Suprapubic skin (tissue), 4 donors: ENCODE measurements around the gene SLC49A3. TPM values are rescaled to one million over a fixed set of nuclear protein-coding genes. Genes with fewer than 3 reads are reported as not detected.

Experiments used
- DNase-seq, 2 donors: peaks; one replicate each; pipeline ENCODE4 v3.0.0-alpha.2; 2019; ENCODE audit warnings: low spot score in 2 of 2
- H3K27ac ChIP-seq: fragments of 200-600 bp; sonication (generic); one replicate; pipeline ENCODE4 v1.5.1; 2019
- H3K27me3 ChIP-seq: fragments of 200-600 bp; sonication (generic); one replicate; pipeline ENCODE4 v1.5.1; 2019
- H3K36me3 ChIP-seq: fragments of 200-600 bp; sonication (generic); one replicate; pipeline ENCODE4 v1.5.1; 2019
- H3K4me1 ChIP-seq: fragments of 200-600 bp; sonication (generic); one replicate; pipeline ENCODE4 v1.5.1; 2019
- H3K4me3 ChIP-seq: fragments of 200-600 bp; sonication (generic); one replicate; pipeline ENCODE4 v1.5.1; 2019; ENCODE audit warnings: mild to moderate bottlenecking
- H3K9me3 ChIP-seq: fragments of 200-600 bp; sonication (generic); one replicate; pipeline ENCODE4 v1.5.1; 2019
- EP300 ChIP-seq: sonication (generic); formaldehyde crosslinking; IDR thresholded peaks from one replicate; pipeline ENCODE4 v1.6.1; 2017; ENCODE audit warnings: antibody characterized with exemption
- POLR2A ChIP-seq, 2 donors: fragments of 450-650 bp; IDR thresholded peaks; one replicate each; pipeline ENCODE4 v1.6.1; 2017; ENCODE audit warnings: antibody characterized with exemption in 2 of 2, mild to moderate bottlenecking in 2 of 2, moderate library complexity in 2 of 2
- POLR2AphosphoS5 ChIP-seq, 3 donors: sonication (generic); formaldehyde crosslinking; IDR thresholded peaks; one replicate each; pipeline ENCODE4 v1.6.1; 2017; ENCODE audit warnings: antibody characterized with exemption in 3 of 3
- WGBS: methylation state at CpG from one replicate; pipeline ENCODE4 v1.1.5; 2018; 5-methylcytosine and 5-hydroxymethylcytosine counted together
- total RNA-seq, 4 donors: library from RNA; depleted of rRNA; stranded (reverse); fragments of >200 nt; gene quantifications; one replicate each; pipeline ENCODE4 v1.1.0, GENCODE V29; 2016
- TF ChIP-seq, protein P1 (sequence below), 2 donors: fragments of 200-600 bp in 1 of 2; fragments of 450-650 bp in 1 of 2; sonication (generic) in 1 of 2; IDR thresholded peaks; one replicate each; pipeline ENCODE4 v1.5.1; 2016 to 2019; ENCODE audit warnings: antibody characterized with exemption in 2 of 2, mild to moderate bottlenecking in 1 of 2, moderate library complexity in 1 of 2

SLC49A3 gene
- total RNA-seq, 4 donors from 2014 or later = 8.9 to 21.1 (median 17.4) TPM

DNA sequence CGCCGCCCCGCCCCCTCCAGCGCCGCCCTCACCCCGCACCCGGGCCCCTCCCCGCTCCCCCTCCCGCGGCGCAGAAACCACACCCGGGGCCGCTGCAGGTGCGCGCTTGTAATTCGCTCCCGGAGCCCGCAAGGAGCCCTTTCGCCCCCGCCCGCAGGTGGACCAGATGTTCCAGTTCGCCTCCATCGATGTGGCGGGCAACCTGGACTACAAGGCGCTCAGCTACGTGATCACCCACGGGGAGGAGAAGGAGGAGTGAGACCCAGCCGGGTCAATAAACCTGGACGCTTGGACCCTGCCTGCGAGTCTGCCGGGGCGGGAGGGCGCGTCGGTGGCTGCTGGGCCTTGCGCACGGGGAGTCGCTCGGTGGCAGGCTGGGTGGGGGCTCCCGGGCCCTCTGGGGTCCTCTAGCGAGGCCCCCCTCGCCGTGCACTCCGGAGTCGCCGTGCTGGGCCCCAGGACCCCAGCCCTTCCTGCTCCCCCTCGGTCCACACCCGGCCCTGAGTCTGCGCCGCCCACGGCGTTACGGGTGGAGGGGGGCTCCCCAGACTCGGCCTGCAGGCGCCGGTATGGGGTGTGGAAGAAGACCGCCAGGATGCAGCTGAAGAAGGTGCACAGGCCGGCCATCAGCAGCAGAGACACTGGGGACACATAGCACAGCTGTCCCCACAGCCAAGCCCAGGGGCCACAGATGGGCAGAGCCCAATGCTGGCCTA is 7.1 kb downstream of the SLC49A3 start:
- no peaks in the 10 kb centered on the region for H3K9me3 ChIP-seq
- no peaks in the 10 kb centered on the region for H3K36me3 ChIP-seq
- peak; percentile 79 to 82 for DNase-seq
- H3K27ac ChIP-seq = no peak overlapping the region
- H3K27me3 ChIP-seq = no peaks in the 10 kb centered on the region
- H3K4me3 ChIP-seq = peak overlapping the region; percentile 60
- WGBS = 53% methylated on average over 14 of the region's 58 CpGs
- peaks cover 67% of the 10 kb centered on the region for H3K4me1 ChIP-seq
- TF ChIP-seq POLR2AphosphoS5 (IDR thresholded peaks at IDR 0.05) = no peak
- no peak for TF ChIP-seq EP300
- TF ChIP-seq, protein P1, sequence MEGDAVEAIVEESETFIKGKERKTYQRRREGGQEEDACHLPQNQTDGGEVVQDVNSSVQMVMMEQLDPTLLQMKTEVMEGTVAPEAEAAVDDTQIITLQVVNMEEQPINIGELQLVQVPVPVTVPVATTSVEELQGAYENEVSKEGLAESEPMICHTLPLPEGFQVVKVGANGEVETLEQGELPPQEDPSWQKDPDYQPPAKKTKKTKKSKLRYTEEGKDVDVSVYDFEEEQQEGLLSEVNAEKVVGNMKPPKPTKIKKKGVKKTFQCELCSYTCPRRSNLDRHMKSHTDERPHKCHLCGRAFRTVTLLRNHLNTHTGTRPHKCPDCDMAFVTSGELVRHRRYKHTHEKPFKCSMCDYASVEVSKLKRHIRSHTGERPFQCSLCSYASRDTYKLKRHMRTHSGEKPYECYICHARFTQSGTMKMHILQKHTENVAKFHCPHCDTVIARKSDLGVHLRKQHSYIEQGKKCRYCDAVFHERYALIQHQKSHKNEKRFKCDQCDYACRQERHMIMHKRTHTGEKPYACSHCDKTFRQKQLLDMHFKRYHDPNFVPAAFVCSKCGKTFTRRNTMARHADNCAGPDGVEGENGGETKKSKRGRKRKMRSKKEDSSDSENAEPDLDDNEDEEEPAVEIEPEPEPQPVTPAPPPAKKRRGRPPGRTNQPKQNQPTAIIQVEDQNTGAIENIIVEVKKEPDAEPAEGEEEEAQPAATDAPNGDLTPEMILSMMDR (IDR thresholded peaks at IDR 0.05) = no peak
- no peak for TF ChIP-seq POLR2A (IDR thresholded peaks at IDR 0.05)

DNA sequence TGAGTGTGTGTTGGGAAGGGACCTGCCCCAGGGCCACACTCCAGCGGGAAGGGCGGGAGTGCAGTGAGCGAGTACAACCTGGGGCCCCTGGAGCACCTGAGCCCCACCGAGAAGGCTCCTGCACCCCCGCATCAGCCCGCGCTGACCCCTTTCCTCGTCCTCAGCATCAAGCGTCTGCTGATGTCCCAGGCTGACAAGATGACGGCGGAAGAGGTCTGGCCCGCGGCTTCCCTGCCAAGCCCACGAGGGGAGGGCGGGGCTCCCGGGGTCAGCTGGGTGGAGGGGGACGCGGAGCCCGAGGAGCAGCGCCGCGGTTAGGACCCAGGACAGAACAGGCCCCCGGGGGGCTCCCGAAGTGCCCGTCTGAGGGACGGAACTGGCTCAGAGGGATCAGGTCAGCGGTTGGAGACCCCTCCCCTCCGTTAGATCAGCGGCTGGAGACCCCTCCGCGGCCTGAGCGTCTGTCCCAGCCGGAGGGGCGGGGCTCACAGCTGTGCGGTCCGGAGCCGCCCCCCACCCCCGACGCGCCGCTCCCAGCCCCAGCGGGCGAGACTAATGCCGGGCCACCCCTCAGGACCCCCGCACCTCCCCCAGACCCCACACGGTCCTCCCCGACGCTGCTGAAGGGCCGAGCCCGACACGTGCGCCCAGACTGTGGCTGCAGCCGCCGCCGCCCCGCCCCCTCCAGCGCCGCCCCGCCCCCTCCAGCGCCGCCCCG is 7.9 kb downstream of the SLC49A3 start:
- no peaks in the 10 kb centered on the region for H3K36me3 ChIP-seq
- H3K4me3 ChIP-seq = peak overlapping the region; percentile 60
- TF ChIP-seq EP300 (no peak), POLR2AphosphoS5 (IDR thresholded peaks at IDR 0.05) (no peak), POLR2A (IDR thresholded peaks at IDR 0.05) (no peak)
- TF ChIP-seq, protein P1 (IDR thresholded peaks at IDR 0.05) = no peak
- no CpG with 5 or more reads among the region's 62 CpGs for WGBS
- peak; percentile 82 to 91 for DNase-seq
- no peaks in the 10 kb centered on the region for H3K27me3 ChIP-seq
- H3K27ac ChIP-seq = no peak overlapping the region
- H3K4me1 ChIP-seq = peaks cover 70% of the 10 kb centered on the region
- no peaks in the 10 kb centered on the region for H3K9me3 ChIP-seq

DNA sequence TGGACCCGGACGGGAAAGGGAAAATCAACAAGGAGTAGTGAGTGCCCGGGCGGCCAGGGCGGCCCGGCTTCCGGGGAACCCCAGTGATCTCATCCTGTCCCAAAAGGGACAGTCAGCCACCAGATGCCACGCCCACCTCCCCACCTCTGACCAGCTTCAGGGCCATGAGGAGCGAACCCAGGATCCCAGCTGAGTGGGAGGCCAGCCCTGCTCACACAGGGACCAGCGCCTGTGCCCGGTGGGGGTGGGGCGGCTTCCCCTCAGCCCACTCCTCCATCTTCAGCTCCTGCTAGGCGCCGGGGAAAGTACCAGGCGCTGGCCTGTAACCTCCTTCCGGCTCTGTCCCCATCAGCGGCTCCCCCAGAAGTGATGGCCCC is 8.4 kb downstream of the SLC49A3 start:
- H3K4me1 ChIP-seq = peaks cover 76% of the 10 kb centered on the region
- no peaks in the 10 kb centered on the region for H3K9me3 ChIP-seq
- H3K36me3 ChIP-seq = no peaks in the 10 kb centered on the region
- TF ChIP-seq POLR2A (IDR thresholded peaks at IDR 0.05) = no peak
- TF ChIP-seq, protein P1 (IDR thresholded peaks at IDR 0.05) = no peak
- TF ChIP-seq POLR2AphosphoS5 (IDR thresholded peaks at IDR 0.05) = no peak
- no peak for TF ChIP-seq EP300
- no peak overlapping the region for H3K27ac ChIP-seq
- no CpG with 5 or more reads among the region's 17 CpGs for WGBS
- DNase-seq = peak; percentile 78 to 80
- H3K4me3 ChIP-seq = peak overlapping the region; percentile 60
- no peaks in the 10 kb centered on the region for H3K27me3 ChIP-seq

DNA sequence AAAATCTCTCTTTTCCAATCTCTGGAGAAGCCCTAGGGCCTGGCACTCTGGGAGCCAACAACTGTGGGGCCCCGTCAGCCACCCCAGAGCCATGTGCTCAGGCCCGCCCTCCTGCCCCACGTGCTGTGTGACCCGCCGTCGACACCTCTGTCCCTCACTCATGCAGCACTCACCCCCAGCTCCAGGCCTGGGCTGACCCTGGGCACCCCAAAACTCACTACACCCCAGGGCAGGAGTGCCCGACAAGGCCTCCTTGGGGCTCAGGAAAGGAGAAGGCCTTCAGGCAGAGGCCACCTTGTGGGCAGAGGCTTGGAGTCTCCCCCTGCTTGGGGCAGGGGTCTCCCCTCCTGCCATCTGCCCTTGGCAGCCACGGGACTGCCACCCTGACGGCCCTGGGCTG is 8.9 kb downstream of the SLC49A3 start:
- Histone ChIP-seq H3K27me3 (no peaks in the 10 kb centered on the region), H3K4me1 (peaks cover 80% of the 10 kb centered on the region), H3K36me3 (no peaks in the 10 kb centered on the region), H3K27ac (no peak overlapping the region), H3K4me3 (no peak overlapping the region), H3K9me3 (no peaks in the 10 kb centered on the region)
- no peak for TF ChIP-seq EP300
- no peak for DNase-seq
- 87% methylated on average over 3 of the region's 9 CpGs for WGBS

DNA sequence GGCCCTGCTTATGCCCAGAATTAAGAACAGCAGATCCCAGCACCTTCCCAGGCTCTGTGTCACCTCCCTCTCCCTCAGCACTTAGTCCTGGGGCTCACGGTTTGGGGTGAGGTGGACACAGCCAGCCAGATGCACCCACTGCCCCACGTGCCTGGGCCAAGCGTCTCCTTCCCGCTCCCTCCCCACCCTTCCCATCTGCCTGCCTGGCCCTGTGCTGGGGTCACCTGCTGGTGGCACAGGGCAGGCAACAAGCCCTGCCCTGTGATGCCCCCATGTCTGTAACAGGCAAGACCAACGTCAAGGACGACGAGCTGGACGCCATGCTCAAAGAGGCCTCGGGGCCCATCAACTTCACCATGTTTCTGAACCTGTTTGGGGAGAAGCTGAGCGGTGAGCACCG is 9.3 kb downstream of the SLC49A3 start:
- Histone ChIP-seq H3K27me3 (no peaks in the 10 kb centered on the region), H3K4me1 (peaks cover 84% of the 10 kb centered on the region), H3K9me3 (no peaks in the 10 kb centered on the region), H3K4me3 (no peak overlapping the region), H3K36me3 (no peaks in the 10 kb centered on the region), H3K27ac (no peak overlapping the region)
- DNase-seq = no peak
- WGBS = 76% methylated on average over 5 of the region's 11 CpGs
- TF ChIP-seq, protein P1 (IDR thresholded peaks at IDR 0.05) = no peak
- no peak for TF ChIP-seq POLR2A (IDR thresholded peaks at IDR 0.05)
- TF ChIP-seq EP300 = no peak
- no peak for TF ChIP-seq POLR2AphosphoS5 (IDR thresholded peaks at IDR 0.05)
